MM.1S (cell line): ENCODE data around the gene PAGE4.
A peak's percentile ranks its signal among the peaks of the same experiment; 100 is the strongest.

Source experiments
- DNase-seq: peaks from one replicate; pipeline ENCODE4 v3.0.0-alpha.2; 2015
- H2AFZ ChIP-seq: fragments of 300-600 bp; sonication (generic); 2 replicates; pipeline ENCODE4 v1.6.0; 2016; ENCODE audit warnings: antibody characterized with exemption, low read length
- H3F3A ChIP-seq: fragments of 300-600 bp; sonication (generic); 2 replicates; pipeline ENCODE4 v1.6.1; 2016; ENCODE audit warnings: mild to moderate bottlenecking, antibody characterized with exemption, low read length, moderate library complexity, mixed read lengths; ENCODE audit not compliant: insufficient read depth
- H3K27ac ChIP-seq: fragments of 300-600 bp; sonication (generic); 2 replicates; pipeline ENCODE4 v1.5.1; 2016; ENCODE audit warnings: mild to moderate bottlenecking, low read length
- H3K27me3 ChIP-seq: fragments of 300-600 bp; sonication (generic); replicated peaks from 2 replicates; pipeline ENCODE4 v1.6.0; 2016; ENCODE audit warnings: low read length; ENCODE audit not compliant: insufficient read depth
- H3K36me3 ChIP-seq: fragments of 300-600 bp; sonication (generic); replicated peaks from 2 replicates; pipeline ENCODE4 v1.6.1; 2016; ENCODE audit warnings: mild to moderate bottlenecking, low read length, mixed read lengths; ENCODE audit not compliant: insufficient read depth
- H3K4me1 ChIP-seq: fragments of 300-600 bp; sonication (generic); 2 replicates; pipeline ENCODE4 v1.6.1; 2016; ENCODE audit warnings: low read length, mixed read lengths
- H3K4me2 ChIP-seq: fragments of 300-600 bp; sonication (generic); 2 replicates; pipeline ENCODE4 v1.6.0; 2016; ENCODE audit warnings: low read depth, low read length
- H3K4me3 ChIP-seq: fragments of 300-600 bp; sonication (generic); 2 replicates; pipeline ENCODE4 v1.5.1; 2016; ENCODE audit warnings: low read length, mixed read lengths
- H3K79me2 ChIP-seq: fragments of 300-600 bp; sonication (generic); 2 replicates; pipeline ENCODE4 v1.6.1; 2016; ENCODE audit warnings: mixed run types, low read length, mixed read lengths
- H3K9ac ChIP-seq: fragments of 300-600 bp; sonication (generic); 2 replicates; pipeline ENCODE4 v1.6.1; 2016; ENCODE audit warnings: low read length, mixed read lengths
- H3K9me2 ChIP-seq: fragments of 300-600 bp; sonication (generic); replicated peaks from 2 replicates; pipeline ENCODE4 v1.6.1; 2016; ENCODE audit warnings: mild to moderate bottlenecking, low read length, mixed read lengths; ENCODE audit not compliant: insufficient read depth
- H3K9me3 ChIP-seq: fragments of 300-600 bp; sonication (generic); replicated peaks from 2 replicates; pipeline ENCODE4 v1.6.1; 2016; ENCODE audit warnings: mild to moderate bottlenecking, low read length, mixed read lengths; ENCODE audit not compliant: insufficient read depth
- H4K20me1 ChIP-seq: fragments of 300-600 bp; sonication (generic); 2 replicates; pipeline ENCODE4 v1.6.1; 2016; ENCODE audit warnings: mild to moderate bottlenecking, low read length, moderate library complexity, mixed read lengths; ENCODE audit not compliant: insufficient read depth
- EZH2 ChIP-seq: fragments of 300-600 bp; sonication (generic); optimal IDR thresholded peaks from 2 replicates; pipeline ENCODE3; 2017; ENCODE audit warnings: low read depth, mild to moderate bottlenecking, antibody characterized with exemption, low read length, mixed read lengths
- EZH2phosphoT487 ChIP-seq: fragments of 300-600 bp; sonication (generic); IDR thresholded peaks from 2 replicates; pipeline ENCODE4 v1.6.1; 2018; ENCODE audit warnings: antibody characterized with exemption, low read length
- TF ChIP-seq, protein P1 (sequence below): fragments of 300-600 bp; sonication (generic); IDR thresholded peaks from 2 replicates; pipeline ENCODE4 v1.5.1; 2016; ENCODE audit warnings: antibody characterized with exemption, low read length, mixed read lengths

PAGE4 gene

DNA sequence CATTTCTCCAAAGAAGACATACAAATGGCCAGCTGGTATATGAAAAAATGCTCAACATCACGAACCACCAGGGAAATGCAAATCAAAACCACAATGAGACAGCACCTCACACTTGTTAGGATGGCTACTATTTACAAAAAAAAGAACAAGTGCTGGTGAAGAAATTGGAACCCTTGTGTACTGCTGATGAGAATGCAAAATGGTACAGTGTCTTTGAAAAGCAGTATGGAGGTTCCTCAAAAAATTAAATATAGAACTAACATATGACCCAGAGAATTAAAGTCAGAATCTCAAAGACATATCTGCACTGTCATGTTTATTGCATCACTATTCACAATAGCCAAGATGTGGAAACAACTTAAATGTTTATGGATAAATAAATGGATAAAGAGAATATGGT lies 20.9 kb downstream of the PAGE4 start:
- peak overlapping the region; percentile 59; the same call in 1 of the 2 replicates for H3K27ac ChIP-seq
- no peaks in the 10 kb centered on the region for H3K9me2 ChIP-seq
- H4K20me1 ChIP-seq: no peaks in the 10 kb centered on the region
- TF ChIP-seq EZH2 (no peak), EZH2phosphoT487 (no peak)
- TF ChIP-seq, protein P1, sequence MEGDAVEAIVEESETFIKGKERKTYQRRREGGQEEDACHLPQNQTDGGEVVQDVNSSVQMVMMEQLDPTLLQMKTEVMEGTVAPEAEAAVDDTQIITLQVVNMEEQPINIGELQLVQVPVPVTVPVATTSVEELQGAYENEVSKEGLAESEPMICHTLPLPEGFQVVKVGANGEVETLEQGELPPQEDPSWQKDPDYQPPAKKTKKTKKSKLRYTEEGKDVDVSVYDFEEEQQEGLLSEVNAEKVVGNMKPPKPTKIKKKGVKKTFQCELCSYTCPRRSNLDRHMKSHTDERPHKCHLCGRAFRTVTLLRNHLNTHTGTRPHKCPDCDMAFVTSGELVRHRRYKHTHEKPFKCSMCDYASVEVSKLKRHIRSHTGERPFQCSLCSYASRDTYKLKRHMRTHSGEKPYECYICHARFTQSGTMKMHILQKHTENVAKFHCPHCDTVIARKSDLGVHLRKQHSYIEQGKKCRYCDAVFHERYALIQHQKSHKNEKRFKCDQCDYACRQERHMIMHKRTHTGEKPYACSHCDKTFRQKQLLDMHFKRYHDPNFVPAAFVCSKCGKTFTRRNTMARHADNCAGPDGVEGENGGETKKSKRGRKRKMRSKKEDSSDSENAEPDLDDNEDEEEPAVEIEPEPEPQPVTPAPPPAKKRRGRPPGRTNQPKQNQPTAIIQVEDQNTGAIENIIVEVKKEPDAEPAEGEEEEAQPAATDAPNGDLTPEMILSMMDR: no peak
- no peak overlapping the region for H2AFZ ChIP-seq
- peak; percentile 56 for DNase-seq
- no peaks in the 10 kb centered on the region for H3K27me3 ChIP-seq
- H3K4me1 ChIP-seq: peaks cover 36% of the 10 kb centered on the region
- H3F3A ChIP-seq: peaks cover 11% of the 10 kb centered on the region; the same call in 1 of the 2 replicates
- H3K9ac ChIP-seq: no peak overlapping the region
- no peaks in the 10 kb centered on the region for H3K79me2 ChIP-seq
- H3K4me3 ChIP-seq: no peak overlapping the region
- H3K4me2 ChIP-seq: peak overlapping the region; percentile 12; the same call in 1 of the 2 replicates
- no peaks in the 10 kb centered on the region for H3K9me3 ChIP-seq
- no peaks in the 10 kb centered on the region for H3K36me3 ChIP-seq

DNA sequence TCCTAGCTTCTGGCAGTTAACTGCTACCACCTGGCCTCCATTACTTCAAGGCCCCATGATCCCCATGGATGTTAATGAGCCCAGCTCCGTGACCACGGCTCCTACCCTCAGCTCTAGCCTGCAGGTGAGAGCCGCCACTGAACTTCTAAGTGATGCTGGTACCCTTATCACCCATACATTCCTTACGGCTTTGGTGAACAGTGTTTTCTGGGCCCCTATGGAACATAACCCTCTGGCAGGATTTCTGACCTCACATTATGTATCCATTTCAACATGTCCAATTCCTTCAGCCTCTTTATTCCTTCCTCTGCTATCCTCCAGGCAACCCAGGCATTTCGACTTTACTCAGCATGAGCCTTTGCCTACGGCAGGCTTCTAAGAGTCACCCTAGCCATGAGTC lies 24.6 kb downstream of the PAGE4 start:
- Histone ChIP-seq H3K27ac (no peak overlapping the region), H3K9ac (no peak overlapping the region), H3K36me3 (no peaks in the 10 kb centered on the region), H3K27me3 (no peaks in the 10 kb centered on the region), H3K4me3 (no peak overlapping the region), H3K9me3 (no peaks in the 10 kb centered on the region), H3K4me1 (peaks cover 31% of the 10 kb centered on the region), H3K4me2 (no peak overlapping the region), H4K20me1 (no peaks in the 10 kb centered on the region), H3F3A (peaks cover 11% of the 10 kb centered on the region; the same call in 1 of the 2 replicates), H3K9me2 (no peaks in the 10 kb centered on the region), H2AFZ (no peak overlapping the region), H3K79me2 (no peaks in the 10 kb centered on the region)
- DNase-seq: no peak
- TF ChIP-seq, protein P1: no peak
- TF ChIP-seq EZH2 (no peak), EZH2phosphoT487 (no peak)

DNA sequence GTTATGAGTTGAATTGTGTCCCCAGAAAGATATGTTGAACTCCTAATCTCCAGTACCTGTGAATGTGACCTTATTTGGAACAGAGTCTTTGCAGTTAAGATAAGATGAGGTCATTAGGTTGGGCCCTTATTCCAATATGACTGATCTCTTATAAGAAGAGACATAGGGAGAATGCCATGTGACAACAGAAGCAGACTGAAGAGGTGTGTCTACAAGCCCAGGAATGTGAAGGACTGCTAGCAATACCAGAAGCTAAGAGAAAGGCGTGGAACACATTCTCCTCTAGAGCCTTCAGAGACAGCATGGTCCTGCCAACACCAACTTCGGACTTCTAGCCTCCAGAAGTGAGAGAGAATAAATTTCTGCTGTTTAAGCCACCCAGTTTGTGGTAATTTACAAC lies 27.7 kb downstream of the PAGE4 start:
- DNase-seq: no peak
- TF ChIP-seq EZH2: no peak
- TF ChIP-seq, protein P1: no peak
- no peak for TF ChIP-seq EZH2phosphoT487
- no peaks in the 10 kb centered on the region for H3K27me3 ChIP-seq

More for the DNA sequence above, 27.7 kb downstream of the PAGE4 start:
- no peak overlapping the region for H3K9ac ChIP-seq
- H3F3A ChIP-seq: 0 out of 2 replicates have a peak, but pooled peaks cover under 1% of the 10 kb centered on the region
- no peak overlapping the region for H2AFZ ChIP-seq
- no peaks in the 10 kb centered on the region for H3K79me2 ChIP-seq
- no peak overlapping the region for H3K27ac ChIP-seq
- no peak overlapping the region for H3K4me3 ChIP-seq
- no peaks in the 10 kb centered on the region for H3K9me3 ChIP-seq
- peaks cover 3% of the 10 kb centered on the region; the same call in 1 of the 2 replicates for H3K4me1 ChIP-seq
- H3K4me2 ChIP-seq: no peak overlapping the region
- H3K36me3 ChIP-seq: no peaks in the 10 kb centered on the region
- H4K20me1 ChIP-seq: no peaks in the 10 kb centered on the region
- no peaks in the 10 kb centered on the region for H3K9me2 ChIP-seq
